Naive thymus-derived CD4-positive, alpha-beta T cell (primary cell): ENCODE measurements around the gene PCED1B. TPM values are rescaled to one million over a fixed set of nuclear protein-coding genes. Genes with fewer than 3 reads are reported as not detected.

ENCODE experiments used
- ATAC-seq: fragments of 150-1000 bp; cut with Tn5 transposase; 2 replicates; pipeline ENCODE4 v1.10.0; 2021; ENCODE audit warnings: mild to moderate bottlenecking, moderate library complexity
- CTCF ChIA-PET: fragments of 350-600 bp; sonication (Branson Sonifier 250); formaldehyde crosslinking; loops from one replicate; lab custom pipeline; 2021; ENCODE audit warnings: antibody characterized with exemption; lab: Charles Lee
- POLR2A ChIA-PET: fragments of 350-600 bp; sonication (Branson Sonifier 250); formaldehyde crosslinking; loops from one replicate; lab custom pipeline; 2021; ENCODE audit warnings: antibody characterized with exemption, inconsistent platforms; lab: Charles Lee
- DNase-seq, 9 donors: peaks; one replicate each; pipeline versions ENCODE4 v3.0.0 to v3.0.0-alpha.2; 2020 to 2022; ENCODE audit warnings: mixed read lengths in 1 of 9
- H3K27ac ChIP-seq: one replicate; pipeline ENCODE4 v1.7.0; 2013; ENCODE audit warnings: mild to moderate bottlenecking, low read depth, low read length, moderate library complexity
- H3K27me3 ChIP-seq, 2 donors: one replicate each; pipeline ENCODE4 v1.7.0; 2013; ENCODE audit warnings: low read length in 2 of 2, mild to moderate bottlenecking in 2 of 2, moderate library complexity in 2 of 2; ENCODE audit not compliant: control insufficient read depth in 2 of 2, insufficient read depth in 2 of 2
- H3K36me3 ChIP-seq, 3 experiments: 1 replicate in 2 of 3; 2 replicates in 1 of 3; pipeline ENCODE4 v1.7.0; 2013; ENCODE audit warnings: low read length in 3 of 3, mild to moderate bottlenecking in 3 of 3, moderate library complexity in 1 of 3; ENCODE audit not compliant: insufficient read depth in 3 of 3, control insufficient read depth in 2 of 3
- H3K4me1 ChIP-seq, 2 donors: one replicate each; pipeline ENCODE4 v1.7.0; 2013; ENCODE audit warnings: low read length in 2 of 2, mild to moderate bottlenecking in 2 of 2, moderate library complexity in 1 of 2; ENCODE audit not compliant: control insufficient read depth in 2 of 2, insufficient read depth in 2 of 2
- H3K4me3 ChIP-seq: 2 replicates; pipeline ENCODE4 v1.7.0; 2013; ENCODE audit warnings: mild to moderate bottlenecking, low read length
- H3K9me3 ChIP-seq, 3 experiments: 1 replicate in 2 of 3; 2 replicates in 1 of 3; pipeline ENCODE4 v1.7.0; 2013; ENCODE audit warnings: low read length in 3 of 3; ENCODE audit not compliant: control insufficient read depth in 2 of 3
- H3K27ac Mint-ChIP-seq, 9 donors: one replicate each; pipeline ENCODE4 v1.8.0; 2020 to 2022; ENCODE audit warnings: mixed read lengths in 9 of 9, mild to moderate bottlenecking in 8 of 9, moderate library complexity in 5 of 9, inconsistent platforms in 2 of 9
- H3K27me3 Mint-ChIP-seq, 5 donors: one replicate each; pipeline ENCODE4 v1.8.0; 2021 to 2022; ENCODE audit warnings: mixed read lengths in 5 of 5, mild to moderate bottlenecking in 1 of 5
- H3K36me3 Mint-ChIP-seq, 5 donors: one replicate each; pipeline ENCODE4 v1.8.0; 2020 to 2022; ENCODE audit warnings: mixed read lengths in 5 of 5, mild to moderate bottlenecking in 3 of 5, inconsistent platforms in 1 of 5
- H3K4me1 Mint-ChIP-seq, 7 donors: one replicate each; pipeline ENCODE4 v1.8.0; 2020 to 2022; ENCODE audit warnings: mixed read lengths in 7 of 7, mild to moderate bottlenecking in 3 of 7, inconsistent platforms in 1 of 7
- H3K4me3 Mint-ChIP-seq, 10 donors: one replicate each; pipeline ENCODE4 v1.8.0; 2020 to 2022; ENCODE audit warnings: mild to moderate bottlenecking in 10 of 10, mixed read lengths in 10 of 10, moderate library complexity in 6 of 10, inconsistent platforms in 2 of 10
- H3K9me3 Mint-ChIP-seq, 11 donors: one replicate each; pipeline ENCODE4 v1.8.0; 2020 to 2022; ENCODE audit warnings: mixed read lengths in 11 of 11, mild to moderate bottlenecking in 4 of 11, inconsistent platforms in 1 of 11, moderate library complexity in 1 of 11
- intact Hi-C, 2 donors: fragments of 100-400 bp; cut with micrococcal nuclease; formaldehyde crosslinking; loops; one replicate each; pipeline ENCODE4 v1.15.1; 2023
- polyA plus RNA-seq, 2 donors: library from polyadenylated mRNA; unstranded; fragments of 300-500 nt; fragmentation: Illumina TruSeq; gene quantifications; one replicate each; pipeline ENCODE4 v1.2.3, GENCODE V29; 2021
- total RNA-seq, 6 experiments: library from RNA in 5 of 6; stranded (reverse) in 5 of 6; gene quantifications; 1 replicate in 5 of 6; 2 replicates in 1 of 6; pipeline ENCODE4 v1.2.3 and lab custom pipeline; 2021 to 2026

Gene PCED1B
- total and polyA plus RNA-seq, 7 experiments from 2014 or later: 41.4 to 147 (median 94.3) TPM

- DNase-seq (no peak), ATAC-seq (no peak)
- Mint-ChIP-seq H3K36me3 (peaks cover 0 to 9% (median 4%) of the 10 kb centered on the region in 5 donors), H3K27ac (peak overlapping the region in 8 of 9 donors; percentile 23 to 99 (median 96)), H3K4me1 (peaks cover 52 to 89% (median 79%) of the 10 kb centered on the region in 7 donors), H3K4me3 (peak overlapping the region in 6 of 10 donors; percentile 6 to 100 (median 51)), H3K27me3 (no peaks in the 10 kb centered on the region), H3K9me3 (peaks cover 0 to 3% (median 0%) of the 10 kb centered on the region in 11 donors)
- CTCF ChIA-PET: interaction anchor here (0.7 to 0.8 kb wide), 2 partner anchors 287 to 936 kb away, joined by 3 read pairs; no protein-coding TSS in a partner anchor
- POLR2A ChIA-PET: interaction anchor here (1.3 to 5.9 kb wide), 5 partner anchors 11 to 225 kb away, joined by 3 to 34 read pairs (median 5); no protein-coding TSS in a partner anchor
- Histone ChIP-seq H3K27me3 (no peaks in the 10 kb centered on the region), H3K9me3 (no peaks in the 10 kb centered on the region), H3K27ac (peak overlapping the region; percentile 80), H3K4me3 (no peak overlapping the region), H3K36me3 (peaks cover 0 to 7% (median 0%) of the 10 kb centered on the region in 3 experiments), H3K4me1 (peaks cover 51 to 55% of the 10 kb centered on the region in 2 donors)
- intact Hi-C loops: loop anchor here (2.0 to 5.0 kb wide), 2 partner anchors 45 to 1089 kb away; no protein-coding TSS in a partner anchor
These were observed 2.9 kb downstream of the PCED1B start for GRCh38 chr12:47082283-47082682.

- H3K9me3 Mint-ChIP-seq: peaks cover 0 to 3% (median 0%) of the 10 kb centered on the region in 11 donors
- DNase-seq: no peak
- intact Hi-C loops: loop anchor here (2.0 to 5.0 kb wide), 2 partner anchors 44 to 1090 kb away; no protein-coding TSS in a partner anchor
These were observed 3.6 kb downstream of the PCED1B start for GRCh38 chr12:47082796-47083621.

DNA sequence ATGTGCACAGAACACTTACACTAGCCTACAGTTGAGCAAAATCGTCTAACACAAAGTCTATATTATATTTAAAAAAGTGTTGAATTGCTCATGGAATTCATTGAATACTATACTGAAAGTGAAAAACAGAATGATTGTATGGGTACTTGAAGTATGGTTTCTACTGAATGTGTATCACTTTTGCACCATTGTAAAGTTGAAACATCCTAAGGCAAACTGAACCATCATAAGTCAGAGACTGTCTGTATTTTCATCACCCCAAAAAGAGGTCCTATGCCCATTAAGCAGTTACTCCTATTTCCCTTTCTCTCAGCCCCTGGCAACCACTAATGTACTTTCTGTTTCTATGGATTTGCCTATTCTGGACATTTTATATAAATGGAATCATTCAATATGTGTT lies 4.8 kb downstream of the PCED1B start:
- Mint-ChIP-seq H3K4me1 (peaks cover 45 to 77% (median 61%) of the 10 kb centered on the region in 7 donors), H3K27ac (peak overlapping the region in 8 of 9 donors; percentile 70 to 99 (median 86)), H3K4me3 (peak overlapping the region in 7 of 10 donors; percentile 6 to 85 (median 24)), H3K9me3 (peaks cover 0 to 7% (median 0%) of the 10 kb centered on the region in 11 donors), H3K36me3 (peaks cover 0 to 4% (median 1%) of the 10 kb centered on the region in 5 donors), H3K27me3 (no peaks in the 10 kb centered on the region)
- ChIA-PET CTCF (no interaction called here), POLR2A (interaction anchor here (1.0 to 1.5 kb wide), 2 partner anchors 109 to 142 kb away, joined by 3 to 4 read pairs; no protein-coding TSS in a partner anchor)
- ATAC-seq (no peak), DNase-seq (no peak)
- Histone ChIP-seq H3K4me1 (peaks cover 38 to 42% of the 10 kb centered on the region in 2 donors), H3K4me3 (no peak overlapping the region), H3K27me3 (no peaks in the 10 kb centered on the region), H3K27ac (peak overlapping the region; percentile 30), H3K9me3 (no peaks in the 10 kb centered on the region), H3K36me3 (peaks cover 0 to 7% (median 0%) of the 10 kb centered on the region in 3 experiments)
- intact Hi-C loops: loop anchor here (1.0 to 5.0 kb wide), 3 partner anchors 43 to 820 kb away; partner anchors contain the start of gene VDR (in 1 of the 2)

More at GRCh38 chr12:47082796-47083621, 3.6 kb downstream of the PCED1B start:
- ATAC-seq: no peak
- Mint-ChIP-seq H3K4me1 (peaks cover 51 to 86% (median 72%) of the 10 kb centered on the region in 7 donors), H3K4me3 (peak overlapping the region in 6 of 10 donors; percentile 3 to 85 (median 14)), H3K36me3 (peaks cover 0 to 4% (median 0%) of the 10 kb centered on the region in 5 donors), H3K27ac (peak overlapping the region; percentile 14 to 99 (median 92)), H3K27me3 (no peaks in the 10 kb centered on the region)
- Histone ChIP-seq H3K36me3 (peaks cover 0 to 7% (median 0%) of the 10 kb centered on the region in 3 experiments), H3K9me3 (no peaks in the 10 kb centered on the region), H3K4me3 (no peak overlapping the region), H3K27ac (peak overlapping the region; percentile 20), H3K27me3 (no peaks in the 10 kb centered on the region), H3K4me1 (peaks cover 45 to 49% of the 10 kb centered on the region in 2 donors)
- ChIA-PET POLR2A (interaction anchor here (0.6 to 5.9 kb wide), 10 partner anchors 11 to 224 kb away, joined by 3 to 34 read pairs (median 4); no protein-coding TSS in a partner anchor), CTCF (interaction anchor here (0.6 kb wide), 1 partner anchor 27 kb away, joined by 3 read pairs; no protein-coding TSS in a partner anchor)

DNA sequence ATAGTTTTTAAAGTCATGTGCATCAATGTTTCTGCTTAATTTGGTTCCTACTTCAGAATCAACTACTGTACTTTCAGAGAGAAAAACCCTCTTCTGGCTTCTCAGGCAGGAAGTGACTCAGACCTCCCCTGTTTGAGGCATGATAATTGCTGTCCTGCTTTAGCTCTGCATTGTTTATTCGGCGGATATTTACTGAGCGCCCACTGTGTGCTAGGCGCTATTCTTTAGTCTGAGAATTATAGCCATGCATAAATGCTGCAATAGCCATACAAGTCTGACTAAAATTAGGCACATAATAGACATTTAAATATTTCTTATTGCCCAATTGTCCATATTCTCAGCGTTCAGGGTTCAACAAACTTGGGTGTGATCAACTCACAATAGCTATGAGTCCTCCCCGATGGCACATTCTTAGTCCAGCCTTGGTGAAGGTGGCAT lies 6.4 kb downstream of the PCED1B start:
- peak overlapping the region in 9 of 10 donors; percentile 8 to 85 (median 30) for H3K4me3 Mint-ChIP-seq
- CTCF ChIA-PET: interaction anchor here (0.7 to 1.4 kb wide), 2 partner anchors 16 to 63 kb away, joined by 3 read pairs; no protein-coding TSS in a partner anchor
- no peaks in the 10 kb centered on the region for H3K27me3 Mint-ChIP-seq
- H3K27ac ChIP-seq: no peak overlapping the region
- peaks cover 38 to 42% of the 10 kb centered on the region in 2 donors for H3K4me1 ChIP-seq
- H3K9me3 ChIP-seq: no peaks in the 10 kb centered on the region
- H3K36me3 ChIP-seq: no peaks in the 10 kb centered on the region
- H3K4me3 ChIP-seq: peak overlapping the region; percentile 3
- DNase-seq (peak in 5 of 9 donors; percentile 26 to 54 (median 32)), ATAC-seq (peak; percentile 85)
- peak overlapping the region; percentile 8 to 99 (median 81) for H3K27ac Mint-ChIP-seq
- H3K9me3 Mint-ChIP-seq: peaks cover 0 to 17% (median 8%) of the 10 kb centered on the region in 11 donors
- peaks cover 42 to 74% (median 61%) of the 10 kb centered on the region in 7 donors for H3K4me1 Mint-ChIP-seq
- POLR2A ChIA-PET: interaction anchor here (0.5 to 1.6 kb wide), 6 partner anchors 7 to 618 kb away, joined by 3 to 4 read pairs (median 3); no protein-coding TSS in a partner anchor
- no peaks in the 10 kb centered on the region for H3K27me3 ChIP-seq
- H3K36me3 Mint-ChIP-seq: peaks cover 6 to 18% (median 16%) of the 10 kb centered on the region in 5 donors
- intact Hi-C loops: loop anchor here in 1 of 2 donors (2.0 kb wide), 1 partner anchor 59 kb away; no protein-coding TSS in a partner anchor

GRCh38 chr12:47087088-47087688 lies 7.8 kb downstream of the PCED1B start:
- CTCF ChIA-PET: no interaction called here
- Histone ChIP-seq H3K36me3 (no peaks in the 10 kb centered on the region), H3K27ac (no peak overlapping the region), H3K27me3 (no peaks in the 10 kb centered on the region), H3K4me1 (peaks cover 28 to 36% of the 10 kb centered on the region in 2 donors), H3K9me3 (no peaks in the 10 kb centered on the region), H3K4me3 (no peak overlapping the region)
- H3K27me3 Mint-ChIP-seq: no peaks in the 10 kb centered on the region
- POLR2A ChIA-PET: interaction anchor here (0.6 to 1.3 kb wide), 2 partner anchors 9 to 600 kb away, joined by 4 read pairs; no protein-coding TSS in a partner anchor
- intact Hi-C loops: no loop called here
- H3K9me3 Mint-ChIP-seq: peaks cover 0 to 25% (median 10%) of the 10 kb centered on the region in 11 donors
- H3K27ac Mint-ChIP-seq: peak overlapping the region in 5 of 9 donors; percentile 4 to 81 (median 30)
- no peak for ATAC-seq
- no peak for DNase-seq
- H3K36me3 Mint-ChIP-seq: peaks cover 6 to 27% (median 21%) of the 10 kb centered on the region in 5 donors
- peaks cover 33 to 66% (median 53%) of the 10 kb centered on the region in 7 donors for H3K4me1 Mint-ChIP-seq
- H3K4me3 Mint-ChIP-seq: no peak overlapping the region
